Loucy (cell line): ENCODE measurements around the gene PTPRN2.

Experiments
- CTCF ChIP-seq: fragments of 200-600 bp; sonication (generic); conservative IDR thresholded peaks from 2 replicates; pipeline ENCODE4 v1.5.1; 2014; ENCODE audit warnings: mild to moderate bottlenecking, antibody characterized with exemption, low read length
- EZH2phosphoT487 ChIP-seq: fragments of 200-600 bp; IDR thresholded peaks from 2 replicates; pipeline ENCODE4 v1.6.1; 2018; ENCODE audit warnings: antibody characterized with exemption, mild to moderate bottlenecking, moderate library complexity, borderline replicate concordance

DNA sequence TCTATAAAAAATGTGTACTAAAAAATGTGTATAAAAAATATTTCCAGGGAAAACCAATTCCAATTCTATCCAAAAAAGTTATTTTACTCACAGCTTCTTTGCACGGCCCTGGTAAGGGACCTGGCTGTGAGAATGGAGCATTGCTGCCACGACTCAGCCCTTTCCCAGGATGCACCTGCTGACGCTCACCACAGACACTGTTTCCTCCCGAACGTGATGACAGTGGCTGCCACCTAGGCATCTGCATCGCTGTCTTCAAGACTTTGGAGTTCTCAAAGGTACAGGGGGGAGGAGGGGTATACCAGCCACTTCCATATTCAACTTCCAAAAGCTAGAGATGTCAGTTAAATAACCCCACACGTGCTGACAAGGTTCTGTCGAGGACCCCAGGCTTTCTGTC is 23.9 kb upstream of the PTPRN2 start:
- TF ChIP-seq CTCF (no peak), EZH2phosphoT487 (no peak)
